H1 (cell line): ENCODE measurements around the gene FBXW8.

Experiments
- BACH1 ChIP-seq: IDR thresholded peaks from 2 replicates; pipeline ENCODE4 v1.6.1; 2012; ENCODE audit warnings: low read length, improper control_type of control experiment
- EP300 ChIP-seq, 2 experiments: IDR thresholded peaks; 1 replicate in 1 of 2; 2 replicates in 1 of 2; pipeline ENCODE4 v1.6.1; 2011 to 2012; ENCODE audit warnings: low read depth in 2 of 2, low read length in 2 of 2, mild to moderate bottlenecking in 2 of 2, borderline replicate concordance in 1 of 2, inconsistent platforms in 1 of 2, moderate library complexity in 1 of 2
- EZH2 ChIP-seq: fragments of 200-600 bp; sonication (generic); IDR thresholded peaks from 2 replicates; pipeline ENCODE4 v1.7.1; 2012; ENCODE audit warnings: low read depth, mild to moderate bottlenecking, moderate library complexity, low read length, inconsistent platforms; ENCODE audit not compliant: severe bottlenecking
- JUND ChIP-seq: IDR thresholded peaks from 2 replicates; pipeline ENCODE4 v1.6.1; 2011; ENCODE audit warnings: mild to moderate bottlenecking, improper control_type of control experiment, low read length
- POLR2A ChIP-seq, 2 experiments: IDR thresholded peaks; 1 replicate in 1 of 2; 2 replicates in 1 of 2; pipeline ENCODE4 v1.6.1; 2011; ENCODE audit warnings: low read depth in 2 of 2, low read length in 2 of 2, mild to moderate bottlenecking in 2 of 2; ENCODE audit errors: control extremely low read depth in 1 of 2
- RAD21 ChIP-seq, 2 experiments: IDR thresholded peaks in 1 of 2; conservative IDR thresholded peaks in 1 of 2; 2 replicates each; pipeline ENCODE4 v1.6.1; 2011; ENCODE audit warnings: low read depth in 2 of 2, low read length in 2 of 2, improper control_type of control experiment in 1 of 2, inconsistent platforms in 1 of 2, mild to moderate bottlenecking in 1 of 2, moderate library complexity in 1 of 2
- RFX5 ChIP-seq: IDR thresholded peaks from 2 replicates; pipeline ENCODE4 v1.6.1; 2011; ENCODE audit warnings: low read depth, low read length, improper control_type of control experiment, borderline replicate concordance
- SIX5 ChIP-seq: IDR thresholded peaks from 2 replicates; pipeline ENCODE4 v1.6.1; 2011; ENCODE audit warnings: mild to moderate bottlenecking, low read depth, low read length
- SP1 ChIP-seq: IDR thresholded peaks from 2 replicates; pipeline ENCODE4 v1.6.1; 2011; ENCODE audit warnings: low read depth, low read length
- TEAD4 ChIP-seq: IDR thresholded peaks from 2 replicates; pipeline ENCODE4 v1.6.1; 2012; ENCODE audit warnings: low read depth, low read length, inconsistent platforms, mixed read lengths
- YY1 ChIP-seq: IDR thresholded peaks from 2 replicates; pipeline ENCODE4 v1.6.1; 2011; ENCODE audit warnings: low read depth, mild to moderate bottlenecking, low read length
- TF ChIP-seq, protein P1 (sequence below), 3 experiments: IDR thresholded peaks; 1 replicate in 2 of 3; 2 replicates in 1 of 3; pipeline versions ENCODE4 v1.5.1 to v1.6.1; 2011; ENCODE audit warnings: low read length in 3 of 3, mild to moderate bottlenecking in 3 of 3, inconsistent platforms in 2 of 3, low read depth in 1 of 3, moderate library complexity in 1 of 3; ENCODE audit not compliant: insufficient read depth in 1 of 3; ENCODE audit errors: control extremely low read depth in 1 of 3
- TF ChIP-seq, protein P2 (sequence below): IDR thresholded peaks from 2 replicates; pipeline ENCODE4 v1.6.1; 2012; ENCODE audit warnings: inconsistent platforms

DNA sequence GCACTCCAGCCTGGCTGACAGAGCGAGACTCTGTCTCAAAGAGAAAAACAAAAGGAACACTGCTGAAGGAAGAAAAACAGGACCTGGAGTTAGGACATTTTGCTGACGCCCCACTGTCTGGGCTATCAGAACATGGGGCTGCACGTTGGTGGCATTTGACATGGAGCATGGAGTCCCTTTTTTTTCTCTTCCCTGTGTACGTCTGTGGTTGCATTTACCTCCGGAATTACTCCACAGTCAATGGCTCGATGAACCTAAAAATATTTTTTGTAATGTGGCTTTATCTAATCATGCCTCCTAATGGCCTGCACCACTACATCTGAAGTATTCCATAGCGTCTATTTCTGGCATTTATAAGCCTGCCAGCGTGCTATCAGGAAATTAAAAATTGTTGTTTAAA lies 157.7 kb downstream of the FBXW8 start:
- no peak for TF ChIP-seq EZH2
- TF ChIP-seq POLR2A (IDR thresholded peaks at IDR 0.05; ENCODE audit: control extremely low read depth in 1 of 2, low read depth in 2 of 2, low read length in 2 of 2), result no peak
- TF ChIP-seq TEAD4, result no peak
- TF ChIP-seq, protein P1, sequence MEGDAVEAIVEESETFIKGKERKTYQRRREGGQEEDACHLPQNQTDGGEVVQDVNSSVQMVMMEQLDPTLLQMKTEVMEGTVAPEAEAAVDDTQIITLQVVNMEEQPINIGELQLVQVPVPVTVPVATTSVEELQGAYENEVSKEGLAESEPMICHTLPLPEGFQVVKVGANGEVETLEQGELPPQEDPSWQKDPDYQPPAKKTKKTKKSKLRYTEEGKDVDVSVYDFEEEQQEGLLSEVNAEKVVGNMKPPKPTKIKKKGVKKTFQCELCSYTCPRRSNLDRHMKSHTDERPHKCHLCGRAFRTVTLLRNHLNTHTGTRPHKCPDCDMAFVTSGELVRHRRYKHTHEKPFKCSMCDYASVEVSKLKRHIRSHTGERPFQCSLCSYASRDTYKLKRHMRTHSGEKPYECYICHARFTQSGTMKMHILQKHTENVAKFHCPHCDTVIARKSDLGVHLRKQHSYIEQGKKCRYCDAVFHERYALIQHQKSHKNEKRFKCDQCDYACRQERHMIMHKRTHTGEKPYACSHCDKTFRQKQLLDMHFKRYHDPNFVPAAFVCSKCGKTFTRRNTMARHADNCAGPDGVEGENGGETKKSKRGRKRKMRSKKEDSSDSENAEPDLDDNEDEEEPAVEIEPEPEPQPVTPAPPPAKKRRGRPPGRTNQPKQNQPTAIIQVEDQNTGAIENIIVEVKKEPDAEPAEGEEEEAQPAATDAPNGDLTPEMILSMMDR (IDR thresholded peaks at IDR 0.05; ENCODE audit: control extremely low read depth in 1 of 3, insufficient read depth in 1 of 3, low read depth in 1 of 3, low read length in 3 of 3), result no peak
- no peak for TF ChIP-seq BACH1
- TF ChIP-seq YY1, result no peak
- no peak for TF ChIP-seq EP300 (IDR thresholded peaks at IDR 0.05; ENCODE audit: borderline replicate concordance in 1 of 2, low read depth in 2 of 2, low read length in 2 of 2)
- no peak for TF ChIP-seq JUND
- no peak for TF ChIP-seq SIX5
- TF ChIP-seq RAD21 (IDR thresholded peaks at IDR 0.05 in 1 of 2, conservative IDR thresholded peaks at IDR 0.05 in 1 of 2; ENCODE audit: low read depth in 2 of 2, low read length in 2 of 2), result no peak
- TF ChIP-seq RFX5, result no peak
- TF ChIP-seq, protein P2, sequence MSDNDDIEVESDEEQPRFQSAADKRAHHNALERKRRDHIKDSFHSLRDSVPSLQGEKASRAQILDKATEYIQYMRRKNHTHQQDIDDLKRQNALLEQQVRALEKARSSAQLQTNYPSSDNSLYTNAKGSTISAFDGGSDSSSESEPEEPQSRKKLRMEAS, result no peak
- no peak for TF ChIP-seq SP1
